ENCODE results near the gene CELF2.

DNA sequence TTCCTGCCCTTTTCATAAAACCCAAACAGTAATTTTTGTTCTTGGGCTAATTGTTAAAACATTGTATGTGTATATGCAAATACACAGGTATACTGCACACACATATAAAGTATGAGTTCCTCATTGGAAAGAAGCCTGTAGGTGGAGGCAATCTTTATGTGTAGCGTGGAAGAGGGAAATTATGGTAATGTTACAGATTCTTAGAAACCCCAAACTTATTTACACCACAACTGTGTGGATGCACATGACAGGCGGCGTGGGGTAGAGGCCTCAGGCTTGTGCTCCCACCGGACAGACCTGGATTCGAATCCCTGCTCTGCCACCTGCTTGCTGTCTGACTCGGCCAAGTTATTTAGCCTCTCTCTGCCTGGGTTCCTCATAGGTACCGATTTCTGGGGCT is 223.0 kb downstream of the CELF2 start:
- TF ChIP-seq, protein P1, sequence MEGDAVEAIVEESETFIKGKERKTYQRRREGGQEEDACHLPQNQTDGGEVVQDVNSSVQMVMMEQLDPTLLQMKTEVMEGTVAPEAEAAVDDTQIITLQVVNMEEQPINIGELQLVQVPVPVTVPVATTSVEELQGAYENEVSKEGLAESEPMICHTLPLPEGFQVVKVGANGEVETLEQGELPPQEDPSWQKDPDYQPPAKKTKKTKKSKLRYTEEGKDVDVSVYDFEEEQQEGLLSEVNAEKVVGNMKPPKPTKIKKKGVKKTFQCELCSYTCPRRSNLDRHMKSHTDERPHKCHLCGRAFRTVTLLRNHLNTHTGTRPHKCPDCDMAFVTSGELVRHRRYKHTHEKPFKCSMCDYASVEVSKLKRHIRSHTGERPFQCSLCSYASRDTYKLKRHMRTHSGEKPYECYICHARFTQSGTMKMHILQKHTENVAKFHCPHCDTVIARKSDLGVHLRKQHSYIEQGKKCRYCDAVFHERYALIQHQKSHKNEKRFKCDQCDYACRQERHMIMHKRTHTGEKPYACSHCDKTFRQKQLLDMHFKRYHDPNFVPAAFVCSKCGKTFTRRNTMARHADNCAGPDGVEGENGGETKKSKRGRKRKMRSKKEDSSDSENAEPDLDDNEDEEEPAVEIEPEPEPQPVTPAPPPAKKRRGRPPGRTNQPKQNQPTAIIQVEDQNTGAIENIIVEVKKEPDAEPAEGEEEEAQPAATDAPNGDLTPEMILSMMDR (IDR thresholded peaks at IDR 0.05 in 4 of 5, conservative IDR thresholded peaks at IDR 0.05 in 1 of 5): no peak
- TF ChIP-seq POLR2A (IDR thresholded peaks at IDR 0.05): no peak
